Stomach smooth muscle (tissue), 2 donors: ENCODE measurements around the gene USP24.

Experiments
- H3K27ac ChIP-seq: one replicate; pipeline ENCODE4 v1.7.0; 2013; ENCODE audit warnings: mild to moderate bottlenecking, low read length, inconsistent platforms
- H3K27me3 ChIP-seq, 2 donors: one replicate each; pipeline ENCODE4 v1.7.0; 2013; ENCODE audit warnings: low read length in 2 of 2; ENCODE audit not compliant: insufficient read depth in 2 of 2, control insufficient read depth in 1 of 2
- H3K36me3 ChIP-seq, 2 donors: one replicate each; pipeline ENCODE4 v1.7.0; 2013; ENCODE audit warnings: low read length in 2 of 2; ENCODE audit not compliant: control insufficient read depth in 2 of 2, insufficient read depth in 2 of 2
- H3K4me1 ChIP-seq: one replicate; pipeline ENCODE4 v1.7.0; 2013; ENCODE audit warnings: low read length; ENCODE audit not compliant: control insufficient read depth, insufficient read depth
- H3K4me3 ChIP-seq, 2 donors: one replicate each; pipeline ENCODE4 v1.7.0; 2013; ENCODE audit warnings: low read length in 2 of 2
- H3K9ac ChIP-seq, 2 donors: one replicate each; pipeline ENCODE4 v1.7.0; 2013; ENCODE audit warnings: low read length in 2 of 2, mild to moderate bottlenecking in 1 of 2
- H3K9me3 ChIP-seq, 2 donors: one replicate each; pipeline ENCODE4 v1.7.0; 2013; ENCODE audit warnings: low read length in 2 of 2; ENCODE audit not compliant: control insufficient read depth in 2 of 2
- donor health status: healthy.
- donor health status: Pancreatic carcinoma.

USP24 gene

DNA sequence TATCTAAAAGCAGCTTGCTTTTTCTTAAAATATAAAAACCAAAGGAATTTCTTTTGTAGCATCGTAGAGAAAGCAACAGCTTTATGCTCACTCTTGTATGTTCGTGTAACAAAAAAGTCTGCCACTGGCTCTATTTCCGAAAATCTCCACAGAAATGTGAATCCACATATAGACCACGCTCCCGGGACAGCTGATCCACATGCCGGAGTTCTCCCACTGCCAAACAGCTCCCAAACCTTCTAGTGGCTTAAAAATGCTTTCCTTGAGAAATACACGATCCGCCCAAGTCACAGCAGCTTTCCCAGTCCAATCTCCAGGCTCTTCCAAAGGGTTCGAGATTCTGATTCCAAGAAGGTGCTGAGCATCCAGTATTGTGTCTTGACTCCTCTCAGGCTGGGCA, 146.5 kb downstream of the USP24 start:
- Histone ChIP-seq H3K27me3 (no peaks in the 10 kb centered on the region), H3K36me3 (peaks cover 44 to 48% of the 10 kb centered on the region in 2 donors), H3K27ac (no peak overlapping the region), H3K9me3 (no peaks in the 10 kb centered on the region), H3K9ac (no peak overlapping the region), H3K4me3 (no peak overlapping the region), H3K4me1 (peaks cover 21% of the 10 kb centered on the region)

DNA sequence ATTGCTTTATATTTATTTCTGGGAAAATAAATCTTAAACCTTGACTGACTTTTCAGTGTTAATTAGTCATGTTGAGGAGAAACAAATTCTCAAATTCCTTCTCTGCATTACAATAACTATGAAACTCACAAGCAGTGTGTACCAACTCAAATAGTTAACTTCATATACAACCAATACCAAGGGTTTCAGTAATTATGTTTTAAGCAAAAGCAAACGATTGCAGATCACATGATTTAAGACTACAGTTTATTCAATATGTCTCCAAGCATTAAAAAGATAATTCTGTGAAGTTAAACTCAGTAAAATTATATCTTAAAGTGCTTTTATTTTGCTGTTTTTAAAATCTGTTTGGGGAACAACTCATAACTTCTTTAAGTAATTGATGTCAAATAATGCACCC, 147.2 kb downstream of the USP24 start:
- Histone ChIP-seq H3K36me3 (peaks cover 36 to 42% of the 10 kb centered on the region in 2 donors), H3K4me1 (peaks cover 21% of the 10 kb centered on the region), H3K9ac (no peak overlapping the region), H3K4me3 (no peak overlapping the region), H3K27ac (no peak overlapping the region), H3K27me3 (no peaks in the 10 kb centered on the region), H3K9me3 (no peaks in the 10 kb centered on the region)

DNA sequence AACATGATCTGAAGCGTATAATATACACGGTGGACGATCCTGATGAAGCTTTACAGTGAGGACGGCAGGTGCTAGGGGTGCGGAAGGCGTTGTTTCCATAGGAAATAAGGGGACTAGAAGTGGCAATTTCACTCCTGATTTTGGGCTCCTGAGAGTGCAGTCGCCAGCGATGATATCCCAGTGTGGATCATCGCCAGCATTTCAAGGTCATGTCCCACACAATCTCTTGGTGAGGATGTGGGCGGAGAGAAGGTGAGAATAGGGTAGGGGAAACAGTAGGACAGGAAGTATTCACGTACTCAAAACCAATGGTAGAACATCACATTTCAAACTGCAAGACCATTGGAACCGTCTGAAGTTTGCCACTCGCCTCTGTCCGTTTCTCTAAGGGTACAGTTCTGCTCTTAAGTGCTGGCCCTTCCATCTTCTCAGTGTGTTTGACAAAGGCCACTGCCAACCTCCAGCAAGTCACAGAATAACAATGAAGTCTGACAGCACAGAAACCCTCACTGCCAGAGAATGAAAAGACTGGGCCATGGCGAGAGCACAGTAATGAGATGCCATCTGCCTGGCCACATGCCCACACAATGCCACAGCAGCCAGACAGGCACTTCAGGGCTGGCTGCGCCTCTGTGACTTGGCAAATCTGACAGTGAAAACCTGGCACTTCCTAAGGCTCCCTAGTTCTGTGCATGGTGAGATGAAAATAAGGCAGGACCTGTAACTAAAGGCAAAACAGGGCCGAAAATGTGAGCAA, 148.0 kb downstream of the USP24 start:
- peaks cover 26% of the 10 kb centered on the region for H3K4me1 ChIP-seq
- H3K36me3 ChIP-seq = peaks cover 29 to 36% of the 10 kb centered on the region in 2 donors
- H3K4me3 ChIP-seq = no peak overlapping the region
- no peaks in the 10 kb centered on the region for H3K27me3 ChIP-seq
- H3K9ac ChIP-seq = no peak overlapping the region
- H3K27ac ChIP-seq = no peak overlapping the region
- no peaks in the 10 kb centered on the region for H3K9me3 ChIP-seq

DNA sequence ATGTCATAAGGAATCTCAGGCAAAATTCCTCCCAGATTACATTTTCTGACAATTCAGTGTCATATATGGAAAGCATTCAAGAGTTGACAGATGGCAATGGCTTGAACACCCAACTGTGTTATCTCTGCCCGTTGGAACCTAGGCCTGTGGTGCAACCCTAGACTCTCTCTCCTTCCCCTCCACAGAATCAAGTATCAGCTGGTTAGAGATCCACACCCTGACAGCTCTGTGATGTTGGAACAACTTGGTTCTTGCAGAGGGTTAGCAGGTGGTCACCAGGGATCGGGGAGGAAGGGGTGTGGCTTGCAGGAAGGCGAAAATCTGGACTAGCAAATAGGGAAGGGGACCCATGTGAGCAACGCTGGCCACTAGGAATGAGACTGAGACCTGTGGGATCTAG, 149.5 kb downstream of the USP24 start:
- Histone ChIP-seq H3K9ac (no peak overlapping the region), H3K4me1 (peaks cover 38% of the 10 kb centered on the region), H3K27me3 (no peaks in the 10 kb centered on the region), H3K9me3 (no peaks in the 10 kb centered on the region), H3K27ac (peak overlapping the region; percentile 31), H3K36me3 (peaks cover 14 to 22% of the 10 kb centered on the region in 2 donors), H3K4me3 (no peak overlapping the region)

DNA sequence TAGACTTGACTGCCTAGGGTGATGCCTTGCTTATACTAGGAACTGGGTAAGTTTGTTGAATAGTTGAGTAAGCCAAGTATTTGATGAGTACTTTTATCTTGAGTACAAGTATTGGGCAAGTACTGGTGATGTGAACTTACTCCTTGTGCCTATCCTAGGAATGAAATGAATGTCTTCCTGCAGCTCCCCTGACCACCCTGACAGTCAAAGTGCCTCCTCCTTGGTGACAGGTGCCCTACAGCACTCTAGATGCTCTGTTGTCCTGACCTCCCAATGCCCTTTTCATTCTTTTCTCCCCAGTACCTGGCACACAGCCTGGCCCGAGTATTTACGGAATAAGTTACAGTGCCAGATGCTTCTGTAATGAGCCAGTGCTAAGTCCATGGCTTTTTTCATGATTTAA, 150.3 kb downstream of the USP24 start:
- Histone ChIP-seq H3K27ac (peak overlapping the region; percentile 46), H3K4me1 (peaks cover 39% of the 10 kb centered on the region), H3K27me3 (no peaks in the 10 kb centered on the region), H3K9ac (no peak overlapping the region), H3K36me3 (peaks cover 8 to 21% of the 10 kb centered on the region in 2 donors), H3K9me3 (no peaks in the 10 kb centered on the region), H3K4me3 (no peak overlapping the region)

GRCh38 chr1:55064071-55064581, 151.0 kb downstream of the USP24 start:
- H3K9ac ChIP-seq = no peak overlapping the region
- H3K9me3 ChIP-seq = no peaks in the 10 kb centered on the region
- no peaks in the 10 kb centered on the region for H3K27me3 ChIP-seq
- H3K36me3 ChIP-seq = peaks cover 8 to 18% of the 10 kb centered on the region in 2 donors
- peak overlapping the region; percentile 46 for H3K27ac ChIP-seq
- H3K4me1 ChIP-seq = peaks cover 39% of the 10 kb centered on the region
- no peak overlapping the region for H3K4me3 ChIP-seq

DNA sequence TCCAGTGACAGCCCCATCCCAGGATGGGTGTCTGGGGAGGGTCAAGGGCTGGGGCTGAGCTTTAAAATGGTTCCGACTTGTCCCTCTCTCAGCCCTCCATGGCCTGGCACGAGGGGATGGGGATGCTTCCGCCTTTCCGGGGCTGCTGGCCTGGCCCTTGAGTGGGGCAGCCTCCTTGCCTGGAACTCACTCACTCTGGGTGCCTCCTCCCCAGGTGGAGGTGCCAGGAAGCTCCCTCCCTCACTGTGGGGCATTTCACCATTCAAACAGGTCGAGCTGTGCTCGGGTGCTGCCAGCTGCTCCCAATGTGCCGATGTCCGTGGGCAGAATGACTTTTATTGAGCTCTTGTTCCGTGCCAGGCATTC, 151.6 kb downstream of the USP24 start:
- H3K27ac ChIP-seq = no peak overlapping the region
- H3K4me1 ChIP-seq = peaks cover 39% of the 10 kb centered on the region
- no peak overlapping the region for H3K9ac ChIP-seq
- H3K4me3 ChIP-seq = no peak overlapping the region
- peaks cover 5 to 13% of the 10 kb centered on the region in 2 donors for H3K36me3 ChIP-seq
- no peaks in the 10 kb centered on the region for H3K27me3 ChIP-seq
- no peaks in the 10 kb centered on the region for H3K9me3 ChIP-seq

DNA sequence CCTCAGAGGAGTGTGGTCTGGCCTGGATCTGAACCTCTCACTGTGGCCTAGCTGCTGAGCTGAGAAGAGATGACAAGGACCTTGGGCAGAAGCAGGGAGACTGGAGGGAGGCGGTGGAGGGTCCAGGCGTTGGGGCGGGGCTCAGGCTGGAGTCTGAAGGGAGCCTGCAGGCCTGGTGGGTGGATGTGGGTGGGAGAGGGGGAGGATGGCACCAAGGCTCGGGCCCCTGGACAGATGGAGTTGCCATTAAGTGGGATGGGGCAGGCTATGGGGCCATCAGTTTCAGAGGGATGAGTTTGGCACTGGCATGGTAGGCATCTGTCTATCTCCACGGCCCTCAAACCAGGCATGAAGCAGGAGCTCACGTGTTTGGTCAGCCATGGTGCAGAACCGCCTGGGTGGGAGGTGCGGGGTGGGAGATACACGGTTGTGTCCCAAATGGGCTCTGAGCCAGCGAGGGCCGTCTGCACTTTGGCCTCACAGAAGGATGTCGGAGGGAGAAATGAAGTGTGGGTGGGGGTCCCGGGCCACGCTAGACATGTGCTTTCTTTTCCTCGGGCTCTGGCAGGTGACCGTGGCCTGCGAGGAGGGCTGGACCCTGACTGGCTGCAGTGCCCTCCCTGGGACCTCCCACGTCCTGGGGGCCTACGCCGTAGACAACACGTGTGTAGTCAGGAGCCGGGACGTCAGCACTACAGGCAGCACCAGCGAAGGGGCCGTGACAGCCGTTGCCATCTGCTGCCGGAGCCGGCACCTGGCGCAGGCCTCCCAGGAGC, 152.2 kb downstream of the USP24 start:
- Histone ChIP-seq H3K4me3 (no peak overlapping the region), H3K9me3 (no peaks in the 10 kb centered on the region), H3K4me1 (peaks cover 39% of the 10 kb centered on the region)

DNA sequence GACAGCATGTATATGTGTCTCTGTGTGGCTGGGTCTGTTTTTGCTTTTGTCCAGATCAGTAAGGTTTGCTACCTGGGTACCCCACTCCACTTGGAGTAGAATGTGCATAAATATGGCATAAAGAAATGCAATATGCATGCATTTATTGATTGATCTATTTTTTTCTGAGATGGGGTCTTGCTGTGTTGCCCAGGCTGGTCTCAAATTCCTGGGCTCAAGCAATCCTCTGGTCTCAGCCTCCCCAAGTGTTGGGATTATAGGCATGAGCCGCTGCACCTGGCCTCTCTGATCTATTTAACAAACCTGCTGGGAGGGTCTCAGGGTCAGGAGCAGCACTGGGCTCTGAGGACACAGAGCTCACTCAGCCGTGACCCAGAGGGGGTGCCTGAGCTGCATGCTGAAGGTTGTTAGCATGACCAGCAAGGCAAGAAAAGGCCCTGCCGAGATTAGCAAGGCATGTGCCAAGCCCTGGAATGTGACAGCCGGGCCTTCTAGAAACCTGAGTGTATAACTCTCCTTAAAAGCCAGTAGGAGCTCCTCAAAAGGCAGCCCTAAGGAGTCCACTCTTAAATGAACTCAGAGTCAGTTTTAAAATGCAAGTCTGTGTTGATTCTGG, 153.3 kb downstream of the USP24 start:
- Histone ChIP-seq H3K36me3 (peaks cover 0 to 3% of the 10 kb centered on the region in 2 donors), H3K9ac (no peak overlapping the region), H3K9me3 (no peaks in the 10 kb centered on the region), H3K4me3 (no peak overlapping the region), H3K27ac (peak overlapping the region; percentile 49), H3K4me1 (peaks cover 39% of the 10 kb centered on the region), H3K27me3 (no peaks in the 10 kb centered on the region)

More for the DNA sequence above, 152.2 kb downstream of the USP24 start:
- Histone ChIP-seq H3K27ac (no peak overlapping the region), H3K36me3 (peaks cover 2 to 8% of the 10 kb centered on the region in 2 donors), H3K9ac (no peak overlapping the region), H3K27me3 (no peaks in the 10 kb centered on the region)

DNA sequence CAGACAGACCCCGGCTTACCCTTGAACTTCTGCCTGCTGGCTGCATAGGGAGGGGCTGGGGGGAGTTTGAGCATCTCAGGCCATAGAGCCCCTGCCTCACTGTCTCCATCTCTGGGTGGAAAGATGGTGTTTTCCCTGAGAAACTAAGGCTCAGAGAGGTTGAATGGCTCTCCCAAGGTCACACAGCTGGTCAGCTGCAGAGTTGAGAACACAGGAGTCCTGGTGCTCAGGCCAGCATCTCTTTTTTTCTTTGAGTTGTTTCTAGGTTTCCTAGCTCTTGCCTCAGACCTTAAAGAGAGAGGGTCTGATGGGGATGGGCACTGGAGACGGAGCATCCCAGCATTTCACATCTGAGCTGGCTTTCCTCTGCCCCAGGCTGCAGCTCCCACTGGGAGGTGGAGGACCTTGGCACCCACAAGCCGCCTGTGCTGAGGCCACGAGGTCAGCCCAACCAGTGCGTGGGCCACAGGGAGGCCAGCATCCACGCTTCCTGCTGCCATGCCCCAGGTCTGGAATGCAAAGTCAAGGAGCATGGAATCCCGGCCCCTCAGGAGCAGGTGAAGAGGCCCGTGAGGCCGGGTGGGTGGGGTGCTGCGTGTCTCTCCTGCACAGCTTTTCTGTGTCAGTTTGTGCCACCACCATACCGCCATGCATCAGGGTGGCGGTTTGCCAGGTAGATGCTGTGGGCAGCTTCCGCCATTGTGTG, 154.0 kb downstream of the USP24 start:
- Histone ChIP-seq H3K36me3 (no peaks in the 10 kb centered on the region), H3K4me1 (peaks cover 39% of the 10 kb centered on the region), H3K4me3 (no peak overlapping the region), H3K27me3 (no peaks in the 10 kb centered on the region), H3K27ac (no peak overlapping the region), H3K9ac (no peak overlapping the region), H3K9me3 (no peaks in the 10 kb centered on the region)
